WI38 (cell line): Measurements from ENCODE around the gene UTP14C.

ENCODE experiments used
- H3K4me3 ChIP-seq: 2 replicates; pipeline ENCODE4 v1.5.1; 2011; ENCODE audit warnings: low read depth, mild to moderate bottlenecking, control low read depth, low read length
- TF ChIP-seq, protein P1 (sequence below): IDR thresholded peaks from 2 replicates; pipeline ENCODE4 v1.5.1; 2012; ENCODE audit warnings: low read depth, mild to moderate bottlenecking, control low read depth, low read length

UTP14C gene

DNA sequence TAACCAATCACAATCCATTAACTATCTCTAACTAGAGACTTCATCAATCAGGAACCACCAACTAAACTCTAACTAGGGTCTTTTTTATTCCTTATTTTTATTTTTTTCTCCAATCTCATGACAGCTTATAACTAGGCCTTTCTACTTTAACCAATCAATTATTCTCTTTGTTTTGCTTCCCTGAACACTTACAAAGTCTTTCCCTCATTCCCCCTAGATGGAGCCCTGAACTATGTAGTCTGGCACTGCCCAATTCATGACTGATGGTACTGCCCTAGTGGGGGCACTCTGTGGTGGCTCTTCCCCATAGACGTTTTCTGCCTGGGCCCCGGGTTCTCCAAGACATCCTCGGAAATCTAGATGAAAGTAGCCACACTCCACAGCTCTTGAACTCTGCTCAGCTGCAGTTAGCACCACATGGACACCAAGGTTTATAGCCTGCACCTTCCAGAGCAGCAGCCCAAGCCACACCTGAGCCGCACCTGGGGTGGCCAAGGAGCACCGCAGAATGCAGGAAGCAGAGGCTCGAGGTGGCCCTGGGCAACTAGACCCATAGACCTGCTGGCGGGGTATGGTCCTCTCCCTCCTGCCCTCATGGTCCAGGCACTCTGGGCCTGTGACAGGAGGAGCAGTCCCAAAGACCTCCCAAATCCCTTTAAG is 19.9 kb upstream of the UTP14C start:
- H3K4me3 ChIP-seq = no peak overlapping the region
- TF ChIP-seq, protein P1, sequence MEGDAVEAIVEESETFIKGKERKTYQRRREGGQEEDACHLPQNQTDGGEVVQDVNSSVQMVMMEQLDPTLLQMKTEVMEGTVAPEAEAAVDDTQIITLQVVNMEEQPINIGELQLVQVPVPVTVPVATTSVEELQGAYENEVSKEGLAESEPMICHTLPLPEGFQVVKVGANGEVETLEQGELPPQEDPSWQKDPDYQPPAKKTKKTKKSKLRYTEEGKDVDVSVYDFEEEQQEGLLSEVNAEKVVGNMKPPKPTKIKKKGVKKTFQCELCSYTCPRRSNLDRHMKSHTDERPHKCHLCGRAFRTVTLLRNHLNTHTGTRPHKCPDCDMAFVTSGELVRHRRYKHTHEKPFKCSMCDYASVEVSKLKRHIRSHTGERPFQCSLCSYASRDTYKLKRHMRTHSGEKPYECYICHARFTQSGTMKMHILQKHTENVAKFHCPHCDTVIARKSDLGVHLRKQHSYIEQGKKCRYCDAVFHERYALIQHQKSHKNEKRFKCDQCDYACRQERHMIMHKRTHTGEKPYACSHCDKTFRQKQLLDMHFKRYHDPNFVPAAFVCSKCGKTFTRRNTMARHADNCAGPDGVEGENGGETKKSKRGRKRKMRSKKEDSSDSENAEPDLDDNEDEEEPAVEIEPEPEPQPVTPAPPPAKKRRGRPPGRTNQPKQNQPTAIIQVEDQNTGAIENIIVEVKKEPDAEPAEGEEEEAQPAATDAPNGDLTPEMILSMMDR = no peak

DNA sequence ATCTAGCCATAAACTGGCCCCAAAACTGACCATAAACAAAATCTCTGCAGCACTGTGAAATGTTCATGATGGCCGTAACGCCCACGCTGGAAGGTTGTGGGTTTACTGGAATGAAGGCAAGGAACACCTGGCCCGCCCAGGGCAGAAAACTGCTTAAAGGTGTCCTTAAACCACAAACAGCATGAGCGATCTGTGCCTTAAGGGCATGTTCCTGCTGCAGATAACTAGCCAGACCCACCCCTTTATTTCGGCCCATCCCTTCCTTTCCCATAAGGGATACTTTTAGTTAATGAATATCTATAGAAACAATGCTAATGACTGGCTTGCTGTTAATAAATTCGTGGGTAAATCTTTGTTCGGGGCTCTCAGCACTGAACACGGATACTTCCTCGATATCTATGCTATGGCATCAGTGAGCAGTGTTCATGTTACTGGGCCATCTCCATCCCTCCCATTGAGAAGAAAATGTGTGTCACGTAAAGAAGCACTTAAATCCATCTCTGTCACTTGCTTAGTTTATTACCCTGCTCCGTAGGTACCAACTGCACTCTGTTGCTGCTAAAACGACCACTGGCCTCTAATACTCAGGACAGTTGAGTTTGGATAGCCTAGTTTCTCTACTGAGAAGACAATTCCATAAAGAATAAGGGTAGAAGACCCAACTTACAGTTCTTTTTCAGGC is 18.5 kb upstream of the UTP14C start:
- TF ChIP-seq, protein P1 = no peak

DNA sequence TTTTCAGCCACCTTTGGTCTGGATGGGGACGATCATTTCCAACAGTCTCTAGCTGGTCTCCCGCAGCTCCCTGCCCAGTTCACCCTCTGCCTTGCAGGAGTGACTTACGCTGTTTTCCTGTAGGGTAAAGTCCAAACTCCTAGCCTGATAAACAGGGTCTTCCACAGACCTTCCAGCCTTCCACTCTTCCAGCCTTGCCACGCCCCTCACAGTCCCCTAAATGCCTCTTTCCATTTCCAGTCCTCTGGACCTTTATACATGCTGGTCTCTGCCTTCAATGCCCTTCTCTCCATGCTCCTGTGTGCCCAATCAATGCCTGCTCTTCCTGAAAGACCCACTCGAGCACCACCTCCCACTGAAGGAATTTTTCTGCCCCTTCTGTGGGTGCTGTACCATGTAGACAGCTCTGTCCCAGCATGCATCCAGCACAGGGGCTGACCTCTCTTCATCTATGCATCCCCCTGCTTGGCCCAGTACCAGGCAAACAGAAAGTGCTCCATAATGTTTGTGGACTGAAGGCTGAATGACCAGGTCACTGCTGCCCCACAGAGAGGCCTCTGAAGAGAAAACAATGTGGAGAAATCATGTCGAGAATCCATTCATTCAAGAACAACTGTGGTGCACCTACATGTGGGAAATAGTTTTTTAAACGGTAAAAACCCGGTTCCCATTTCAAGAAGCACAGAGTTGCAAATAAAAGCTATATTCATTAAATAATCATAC is 17.8 kb upstream of the UTP14C start:
- H3K4me3 ChIP-seq = no peak overlapping the region
- TF ChIP-seq, protein P1 = no peak

More for the DNA sequence above, 18.5 kb upstream of the UTP14C start:
- no peak overlapping the region for H3K4me3 ChIP-seq

DNA sequence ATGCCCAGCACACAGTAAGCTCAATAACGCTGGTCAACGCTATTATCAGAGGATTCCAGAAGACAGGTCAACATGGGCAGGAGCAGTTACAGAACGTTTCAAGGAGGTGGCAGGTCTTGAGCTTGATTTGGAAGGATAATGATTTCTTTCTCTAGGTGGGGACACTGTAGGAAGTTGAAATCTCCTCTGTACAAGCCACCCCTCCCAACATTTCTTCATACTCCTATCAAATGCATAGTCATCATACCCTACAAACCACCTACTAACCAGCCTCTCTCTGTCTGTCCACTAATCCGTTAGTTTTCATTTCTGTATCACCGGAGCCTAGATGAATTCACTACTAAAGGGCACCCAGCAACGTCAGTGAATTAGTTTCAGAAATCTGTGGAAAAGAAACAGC is 14.5 kb upstream of the UTP14C start:
- TF ChIP-seq, protein P1 = no peak
- H3K4me3 ChIP-seq = no peak overlapping the region

DNA sequence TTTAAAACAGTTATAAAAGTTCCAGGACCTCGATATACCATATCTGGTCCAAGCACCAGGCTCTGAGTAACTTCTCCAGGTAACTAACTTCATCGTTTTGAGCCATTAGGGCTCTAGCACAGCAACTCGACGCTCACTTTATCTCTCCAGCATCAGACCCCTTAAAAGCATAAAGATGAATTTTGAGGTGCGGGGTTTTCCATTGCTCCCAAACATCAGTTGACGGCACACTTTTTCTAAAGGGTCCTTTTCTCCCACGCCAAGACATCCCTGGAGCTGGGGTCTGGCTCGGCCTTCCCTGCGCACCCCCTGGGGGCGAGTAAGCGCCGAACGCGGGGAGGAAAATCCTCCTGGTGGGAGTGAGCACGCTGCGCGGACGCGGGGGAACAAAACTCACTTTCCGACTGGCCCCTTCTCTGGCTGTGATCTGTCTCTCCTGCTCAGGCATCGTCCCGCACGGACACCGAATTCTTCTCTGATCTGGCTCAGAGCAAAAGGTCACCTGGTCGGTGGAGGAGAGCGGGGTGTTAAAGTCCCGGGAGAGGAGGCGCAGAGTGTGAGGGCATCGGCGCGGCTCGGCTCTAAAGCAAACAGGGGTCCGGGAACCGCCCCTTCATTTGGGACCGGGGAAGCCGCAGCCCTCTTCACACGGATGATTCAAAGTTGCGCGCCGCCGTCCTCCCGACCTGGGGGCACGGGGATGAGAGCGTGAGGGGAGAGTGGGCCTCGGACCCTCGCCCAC is 13.4 kb upstream of the UTP14C start, which contains the start of gene ATP7B:
Gene ATP7B, minus strand, starts transcription at position 561 of the 742 bp plus-strand sequence. Its CDS starts 113 bp downstream, at position 448.
- H3K4me3 ChIP-seq = peak within 1 kb of the TSS; percentile 98
- TF ChIP-seq, protein P1 = no peak

DNA sequence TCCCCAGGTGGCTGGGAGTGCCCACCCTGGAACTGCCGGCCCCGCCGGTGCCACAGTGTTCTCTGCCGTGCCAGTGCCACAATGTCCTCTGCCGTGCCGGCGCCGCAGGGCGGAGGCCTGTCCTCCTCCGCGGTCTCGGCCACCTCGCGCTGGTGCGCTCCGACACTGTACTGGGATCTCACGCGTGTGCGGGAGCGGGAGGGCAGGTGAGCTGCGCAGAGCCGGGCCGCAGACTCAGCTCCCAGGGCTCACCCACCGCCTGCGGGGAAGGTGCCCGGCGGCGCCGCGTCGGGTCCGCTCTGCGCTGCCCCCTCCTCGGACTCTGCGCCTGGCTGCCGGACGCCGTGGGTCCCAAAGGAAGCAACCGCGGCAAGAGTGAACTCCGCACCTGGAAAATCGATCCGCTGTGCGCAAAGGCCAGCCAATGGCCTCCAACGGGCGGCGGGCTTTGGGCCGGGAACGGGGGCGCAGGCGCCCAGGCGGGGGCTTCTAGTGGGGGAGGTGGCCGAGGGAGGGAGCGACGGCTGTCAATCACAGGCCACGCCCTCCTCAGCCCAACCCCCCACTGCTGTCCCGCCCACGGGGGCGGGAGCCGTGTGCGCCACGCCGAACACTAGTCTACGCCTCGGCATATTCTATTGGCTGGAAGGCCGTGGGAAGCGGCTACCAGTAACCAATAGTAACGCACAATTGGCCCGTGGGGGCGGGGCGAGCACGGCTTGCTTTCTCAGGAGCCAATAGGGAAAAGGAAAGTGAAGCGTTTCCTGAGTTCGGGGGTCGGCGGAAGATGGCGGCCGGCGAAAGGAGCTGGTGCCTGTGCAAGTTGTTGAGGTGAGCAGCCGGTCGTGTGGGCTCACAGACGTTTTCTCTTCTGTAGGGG is 12.6 kb upstream of the UTP14C start, which contains the start of gene ALG11:
Gene ALG11, plus strand, starts transcription at position 767 of the 880 bp plus-strand sequence. Its CDS starts 21 bp downstream, at position 788.
- peak within 1 kb of the TSS; percentile 98 for H3K4me3 ChIP-seq
- TF ChIP-seq, protein P1 = no peak
